Measurements from ENCODE around the gene MAN2A1.

MAN2A1 gene

GRCh38 chr5:109689740-109690241, at the start of gene MAN2A1:
Gene MAN2A1, plus strand, starts transcription at chr5:109689927. Its CDS starts 491 bp downstream, at chr5:109690418.
- peak; percentile 88 for DNase-seq

DNA sequence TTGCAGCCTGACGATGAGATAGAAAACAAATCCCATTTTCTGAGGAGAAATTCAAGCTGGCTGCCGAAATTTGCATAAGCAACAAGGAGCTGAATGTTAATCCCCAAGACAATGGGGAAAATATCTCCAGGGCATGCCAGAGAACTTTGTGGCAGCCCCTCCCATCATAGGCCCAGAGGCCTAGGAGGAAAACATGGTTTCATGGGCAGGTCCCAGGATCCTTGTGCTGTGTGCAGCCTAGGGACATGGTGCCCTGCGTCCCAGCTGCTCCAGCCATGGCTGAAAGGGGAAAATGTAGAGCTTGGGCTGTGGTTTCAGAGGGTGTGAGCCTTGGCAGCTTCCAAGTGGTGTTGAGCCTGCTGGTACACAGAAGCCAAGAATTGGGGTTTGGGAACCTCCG, 48.8 kb upstream of the MAN2A1 start:
- no peak for DNase-seq

DNA sequence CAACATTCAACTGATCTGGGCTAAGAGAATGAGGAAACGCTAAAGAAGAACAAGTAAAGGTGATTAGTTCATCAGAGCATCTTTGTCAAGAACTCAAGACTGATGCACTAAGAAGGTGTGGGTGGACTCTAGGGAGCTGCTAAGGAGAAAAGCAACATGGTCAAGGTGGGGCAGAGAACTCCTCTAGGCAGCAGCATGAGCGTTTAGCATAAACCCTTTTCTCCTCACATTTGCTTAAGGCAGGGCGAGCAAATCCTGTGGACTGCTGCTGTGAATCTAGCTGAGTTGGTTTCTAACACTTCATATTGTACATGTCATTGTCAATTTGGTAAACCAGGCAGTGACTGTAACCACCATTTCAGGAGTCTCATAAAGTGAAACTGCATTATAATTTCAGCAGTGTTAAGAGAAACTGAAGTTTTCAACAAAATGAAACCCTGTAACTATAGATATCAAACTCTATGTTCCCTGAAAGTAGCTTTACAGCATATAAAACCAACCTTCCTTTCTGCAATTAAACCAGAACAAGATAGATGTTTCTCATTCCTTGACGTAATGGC, 45.9 kb upstream of the MAN2A1 start:
- no peak for DNase-seq

GRCh38 chr5:109644829-109645228, 44.9 kb upstream of the MAN2A1 start:
- no peak for DNase-seq

DNA sequence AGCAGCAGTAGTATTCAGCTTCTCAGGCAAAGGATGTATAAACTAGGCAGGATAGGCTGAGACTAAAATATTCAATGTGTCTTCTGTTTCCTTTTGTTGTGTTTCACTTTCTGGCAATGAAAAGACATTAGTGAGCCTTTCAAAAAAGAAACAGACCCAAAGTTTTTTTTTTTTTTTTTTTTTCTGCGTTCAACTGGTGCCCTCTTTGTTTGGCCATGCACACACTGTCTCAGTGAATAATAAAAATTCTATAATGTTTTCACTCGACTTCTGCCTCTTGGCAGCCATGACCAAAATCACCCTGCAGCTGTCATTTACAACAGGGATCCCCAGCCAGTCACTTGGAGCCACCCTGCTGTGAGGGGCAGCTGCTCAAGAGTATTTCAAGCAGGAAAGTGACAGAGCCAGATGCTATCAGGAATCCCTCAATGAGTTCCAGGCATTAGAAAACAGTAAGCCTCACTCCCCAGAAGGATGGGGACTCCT, 44.0 kb upstream of the MAN2A1 start:
- DNase-seq: no peak

GRCh38 chr5:109649318-109649717, 40.4 kb upstream of the MAN2A1 start:
- no peak for DNase-seq

DNA sequence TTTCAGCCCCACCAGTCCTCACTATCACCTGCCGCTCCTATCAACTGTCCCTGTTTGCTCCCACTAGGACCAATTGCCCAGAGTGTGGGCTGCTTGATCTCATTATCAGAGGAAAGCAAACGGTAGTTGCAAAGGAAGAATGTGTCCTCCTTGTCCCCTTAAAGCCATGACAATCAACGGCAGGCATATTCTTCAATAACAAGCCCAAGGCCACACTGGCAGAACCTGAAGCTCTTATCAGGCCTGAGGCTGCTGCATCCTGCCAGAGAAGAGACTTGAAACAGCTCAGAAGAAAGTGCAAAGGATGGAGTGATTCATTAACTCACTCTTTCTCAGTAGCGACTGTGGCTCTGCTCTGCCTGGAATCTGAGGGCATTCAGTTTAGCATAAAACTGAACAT, 39.2 kb upstream of the MAN2A1 start:
- no peak for DNase-seq

DNA sequence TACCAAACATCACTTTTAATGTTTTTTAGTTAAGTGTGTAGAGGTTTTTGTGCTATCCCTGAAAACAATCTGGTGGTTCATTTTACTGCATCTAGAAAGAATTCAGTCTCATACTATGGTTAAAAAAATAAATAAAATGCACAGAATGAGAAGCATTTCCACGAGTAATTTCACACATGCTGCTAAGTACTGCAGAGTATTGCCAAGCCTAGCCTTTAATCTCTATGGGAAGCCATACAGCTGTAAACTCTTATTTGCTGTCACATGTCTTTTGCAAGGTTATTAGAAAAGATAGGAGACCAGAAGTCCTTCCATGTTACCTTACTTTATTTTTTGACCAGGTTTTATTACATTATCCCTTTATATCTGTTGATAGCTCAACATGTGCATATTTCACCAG, 37.6 kb upstream of the MAN2A1 start:
- no peak for DNase-seq

DNA sequence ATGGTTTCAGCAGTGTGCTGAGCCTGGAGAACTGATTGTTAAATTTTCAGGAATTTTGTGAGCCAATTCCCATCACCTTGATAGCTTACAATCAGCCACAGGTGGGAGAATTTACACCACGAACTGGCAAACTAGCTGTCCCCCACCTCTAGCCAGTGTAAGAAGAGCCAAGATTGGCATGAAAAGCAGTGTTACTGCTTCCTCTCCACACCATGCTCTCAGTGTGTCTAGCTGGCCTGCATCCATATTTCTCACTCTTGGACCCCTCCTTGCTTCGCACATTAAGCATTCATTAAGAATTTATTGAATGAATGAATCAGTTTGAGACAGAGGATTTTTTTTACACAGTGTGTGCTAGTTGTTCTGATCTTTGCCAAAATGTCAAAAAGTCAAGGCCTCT, 36.7 kb upstream of the MAN2A1 start:
- DNase-seq: no peak

DNA sequence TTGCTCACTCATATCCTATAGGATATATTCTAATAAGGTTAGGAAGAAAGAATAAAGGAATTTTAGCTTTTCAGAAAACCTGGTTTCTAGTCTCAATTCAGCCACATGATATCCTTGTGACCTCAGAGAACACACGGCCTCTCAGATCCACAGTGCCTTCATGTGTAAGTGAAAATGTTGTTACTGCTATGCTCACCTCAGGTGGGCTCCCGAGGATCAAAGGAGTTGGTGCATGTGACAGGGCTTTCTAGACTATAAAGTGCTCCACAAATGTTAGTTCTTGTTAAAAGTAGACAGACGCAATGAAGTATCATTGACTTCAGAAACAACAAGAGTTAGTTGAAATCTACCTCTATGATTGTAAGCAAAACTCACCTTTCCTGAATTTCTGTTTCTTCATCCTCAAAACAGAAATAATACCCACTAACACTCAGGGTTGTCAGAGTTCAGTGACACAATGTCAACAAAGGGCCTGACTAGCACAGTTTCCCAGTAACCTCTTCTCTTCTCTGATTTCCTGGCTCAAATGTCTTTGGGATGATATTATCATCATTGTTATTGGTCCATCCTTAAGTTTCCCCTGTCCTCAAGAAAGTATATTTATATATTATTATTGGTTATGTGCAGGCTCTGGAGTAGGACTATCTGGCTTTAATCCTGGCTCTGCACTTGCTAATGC, 36.0 kb upstream of the MAN2A1 start:
- DNase-seq: no peak

DNA sequence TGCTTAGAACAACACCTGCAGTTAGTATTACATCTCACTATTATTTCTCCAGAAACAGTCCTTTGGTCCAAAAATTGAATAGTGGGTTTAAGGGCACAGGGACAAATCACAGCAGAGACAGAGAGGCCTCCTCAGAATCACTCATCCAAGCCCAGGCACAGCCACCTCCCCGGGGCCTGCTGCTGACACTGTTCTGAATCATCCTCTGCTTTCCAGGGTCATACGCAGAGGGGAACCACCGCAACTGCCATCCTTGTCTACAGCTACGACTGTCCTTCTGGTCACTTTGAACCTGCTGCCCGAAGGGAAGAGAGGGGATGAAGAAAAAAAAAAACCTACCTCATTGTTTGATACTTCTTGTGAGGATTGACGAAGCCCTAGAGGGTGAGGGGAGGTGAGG, 35.3 kb upstream of the MAN2A1 start:
- no peak for DNase-seq

GRCh38 chr5:109655841-109656240, 33.9 kb upstream of the MAN2A1 start:
- DNase-seq: no peak

GRCh38 chr5:109656829-109657228, 32.9 kb upstream of the MAN2A1 start:
- DNase-seq: peak; percentile 27

GRCh38 chr5:109659901-109660300, 29.8 kb upstream of the MAN2A1 start:
- DNase-seq: no peak

GRCh38 chr5:109660301-109660700, 29.4 kb upstream of the MAN2A1 start:
- DNase-seq: no peak

DNA sequence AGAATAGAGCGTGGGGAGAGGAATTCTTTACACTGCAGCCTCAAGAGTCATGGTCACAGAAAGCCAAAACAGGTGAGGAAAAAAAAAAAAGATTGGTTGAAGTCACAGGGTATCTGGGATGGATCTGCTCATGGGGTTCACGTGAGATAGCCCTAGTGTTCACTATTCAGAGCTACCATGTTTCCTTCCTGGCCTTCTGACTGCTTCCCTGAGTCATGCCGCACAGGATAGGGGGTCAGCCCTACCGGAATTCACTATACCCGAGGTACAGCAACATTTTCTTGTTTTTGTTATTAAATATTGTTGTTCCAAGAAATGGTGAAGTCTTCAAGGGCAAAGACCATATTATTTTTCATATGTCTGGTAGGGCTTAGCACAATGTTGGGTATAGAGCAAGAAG, 21.5 kb upstream of the MAN2A1 start:
- DNase-seq: no peak

DNA sequence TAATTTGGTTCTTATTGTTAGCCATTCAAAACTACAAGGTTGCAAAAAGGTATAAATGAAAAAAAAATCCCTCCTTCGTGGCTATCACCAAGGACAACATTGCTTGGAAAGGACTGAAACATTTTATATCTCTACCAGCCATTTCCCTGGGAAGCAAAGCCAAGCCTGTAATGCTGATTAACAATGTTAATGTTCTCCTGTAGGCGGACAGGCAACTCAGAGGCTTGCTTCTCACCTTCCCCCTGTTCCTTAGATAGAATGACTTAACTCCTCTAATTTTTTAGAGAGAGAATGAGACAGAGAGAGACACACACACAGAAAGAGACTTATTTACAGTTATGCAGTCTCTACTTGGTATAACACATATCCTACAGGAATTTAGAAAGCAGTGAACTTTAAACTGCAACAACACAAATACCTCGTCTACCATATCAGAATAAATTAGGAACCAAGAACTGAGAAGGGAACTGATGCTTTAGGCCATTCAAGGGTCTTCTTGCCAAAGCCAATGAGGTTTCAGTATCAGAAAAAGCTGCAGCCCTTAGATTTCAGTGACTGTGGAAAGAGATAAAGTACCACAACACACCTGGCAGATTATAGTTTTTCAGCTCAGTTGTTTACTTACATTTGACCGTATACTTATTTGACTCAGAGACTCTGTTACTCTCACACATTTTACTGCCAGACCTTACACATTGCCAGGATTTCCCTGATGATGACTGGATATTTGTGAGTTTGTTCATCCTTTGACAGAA, 20.9 kb upstream of the MAN2A1 start:
- no peak for DNase-seq

DNA sequence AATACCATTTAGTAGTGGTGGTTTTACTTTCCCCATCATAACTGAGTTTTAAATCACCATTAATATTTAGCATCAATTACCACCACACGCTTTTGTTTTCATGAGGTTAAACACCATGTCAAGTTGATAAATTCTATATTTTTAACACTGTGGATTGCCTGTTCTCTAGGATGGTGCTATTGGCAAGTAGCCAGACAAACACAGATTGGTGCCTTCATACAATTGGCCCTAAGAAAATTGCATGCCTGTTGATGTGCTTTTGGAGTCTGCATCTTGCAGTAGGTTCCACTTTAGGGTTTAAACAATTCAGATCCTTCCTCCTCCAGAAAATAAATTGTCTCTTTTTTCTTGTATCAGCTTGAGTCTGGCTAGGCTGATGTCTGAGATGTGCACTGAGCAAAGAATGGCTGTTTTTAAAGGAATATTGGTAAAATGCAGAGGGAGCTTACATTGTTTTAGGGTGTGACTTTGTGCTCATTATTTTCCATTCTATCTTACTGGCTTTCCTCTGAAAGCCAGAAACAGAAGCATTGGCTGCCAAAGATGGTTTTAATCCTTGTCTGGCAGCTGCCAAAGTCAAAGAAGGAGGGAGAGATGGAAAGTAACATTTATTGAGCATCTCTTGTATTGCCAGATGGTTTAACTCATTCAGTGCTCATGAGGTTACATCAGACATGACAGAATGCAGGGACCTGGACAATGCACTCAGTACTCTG, 19.6 kb upstream of the MAN2A1 start:
- no peak for DNase-seq

DNA sequence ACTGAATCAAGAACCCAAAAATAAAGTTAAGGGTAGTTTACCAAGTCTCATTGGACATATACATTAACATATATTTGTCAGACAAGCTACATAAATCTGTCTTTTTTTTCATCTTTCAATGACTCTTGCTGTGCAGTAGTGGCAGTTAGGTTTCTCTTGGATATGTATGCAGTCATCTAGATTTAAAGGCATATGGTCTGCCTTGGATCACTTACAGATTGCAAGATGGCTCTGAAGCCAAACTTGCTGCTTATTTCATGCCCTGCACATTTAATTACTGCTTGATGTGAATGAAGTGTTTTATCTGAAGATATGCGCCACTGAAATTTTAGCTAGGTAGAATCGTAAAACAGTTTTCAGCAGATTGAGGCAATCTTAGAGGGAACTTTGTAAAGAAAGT, 18.6 kb upstream of the MAN2A1 start:
- no peak for DNase-seq

DNA sequence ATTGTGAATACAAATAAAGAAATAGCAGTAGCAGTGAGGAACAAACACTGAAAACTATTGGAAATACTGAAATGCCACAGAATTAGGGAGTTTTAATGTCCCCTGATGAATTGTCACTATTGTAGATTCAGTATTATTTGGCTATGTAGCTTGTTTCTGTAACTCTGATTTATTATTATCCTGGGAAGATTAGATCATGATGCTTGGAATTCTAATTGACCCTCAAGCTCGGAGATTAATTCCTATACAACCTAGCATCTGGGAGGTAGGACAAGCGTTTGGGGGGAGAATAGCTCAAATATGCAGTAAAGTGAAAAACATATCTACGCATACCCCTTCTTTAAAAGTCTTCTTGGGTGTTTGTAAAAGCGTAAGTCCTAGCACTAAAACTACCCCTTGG, 15.1 kb upstream of the MAN2A1 start:
- no peak for DNase-seq

DNA sequence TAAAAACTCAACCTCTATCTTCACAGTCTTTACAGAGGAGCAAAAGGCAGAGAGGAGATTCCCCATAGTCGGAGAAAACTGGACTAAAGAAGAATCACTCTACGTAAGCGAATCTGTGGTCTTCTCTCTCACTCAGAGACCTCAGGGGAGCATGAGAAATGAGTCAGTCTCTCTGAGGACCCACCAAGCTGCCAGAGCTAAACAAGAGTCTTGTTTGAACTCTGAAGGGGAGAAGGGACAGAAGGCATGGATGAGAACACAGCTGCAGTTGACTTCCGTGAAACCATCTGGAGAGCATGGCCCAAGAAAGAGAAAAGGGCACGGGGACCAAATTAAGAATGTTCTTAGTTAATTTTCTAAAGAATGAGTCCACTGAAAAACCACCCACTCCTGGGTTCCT, 12.8 kb upstream of the MAN2A1 start:
- no peak for DNase-seq

DNA sequence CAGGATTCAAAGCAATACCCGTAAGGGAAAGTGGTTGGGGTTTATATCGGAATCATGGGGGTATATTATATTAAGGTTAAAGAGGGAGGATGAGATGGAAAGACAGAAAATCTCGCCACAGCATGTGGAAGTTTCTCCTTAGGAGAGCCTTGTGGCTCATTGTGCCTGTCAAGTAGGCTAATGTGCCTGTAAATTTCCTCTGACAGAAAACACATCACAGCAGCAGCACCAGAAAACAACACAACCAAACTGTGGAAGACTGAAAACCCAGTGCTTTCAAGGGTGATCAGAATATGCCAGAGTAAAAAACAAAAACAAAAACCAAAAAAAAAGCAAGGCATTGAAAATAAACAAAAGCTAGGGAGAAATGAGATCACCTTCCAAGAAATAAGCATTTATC, 11.3 kb upstream of the MAN2A1 start:
- DNase-seq: no peak

DNA sequence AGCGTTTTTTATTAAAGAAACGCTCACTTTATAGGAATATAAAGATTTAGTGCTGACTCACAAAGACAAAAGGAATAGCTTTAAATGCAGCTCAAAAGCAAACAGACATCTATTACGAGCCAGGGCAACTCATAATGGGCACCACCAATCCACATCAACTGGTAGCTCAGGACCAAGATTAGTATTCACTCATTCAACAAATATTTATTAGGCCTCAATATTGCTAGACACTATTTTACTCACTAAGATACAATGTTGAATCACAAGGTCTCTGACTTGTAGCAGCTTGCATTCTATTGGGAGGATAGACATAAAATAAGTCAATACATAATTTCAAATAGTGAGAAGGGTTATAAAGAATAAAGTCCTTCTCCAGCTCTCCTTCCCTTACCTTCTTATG, 8.0 kb upstream of the MAN2A1 start:
- DNase-seq: no peak
